NCI-H2107 (cell line): ENCODE results near the gene ABCB10.
"Not testable (repeated sequence)": the region's sequence is repeated elsewhere in the genome, so short reads cannot be mapped to it uniquely, and the experiment has no call there.

ENCODE experiments used
- DNase-seq: peaks from one replicate; lab custom pipeline; 2025; lab: John Stamatoyannopoulos, UW

ABCB10 gene

DNA sequence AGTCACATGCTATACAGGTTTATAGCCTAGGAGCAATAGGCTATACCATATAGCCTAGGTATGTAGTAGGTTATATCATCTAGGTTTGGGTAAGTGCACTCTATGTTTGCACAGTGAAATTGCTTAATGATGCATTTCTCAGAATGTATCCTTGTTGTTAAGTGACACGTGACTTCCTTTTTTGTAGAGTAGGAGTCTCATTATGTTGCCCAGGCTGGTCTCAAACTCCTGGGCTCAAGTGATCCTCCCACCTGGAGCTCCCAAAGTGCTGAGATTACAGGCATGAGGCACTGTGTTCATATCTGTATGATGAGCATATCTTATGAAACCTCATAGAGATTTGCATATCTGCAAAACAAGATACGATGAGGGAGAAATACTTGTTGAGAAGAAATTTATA lies 13.8 kb upstream of the ABCB10 start:
- peak; percentile 40 for DNase-seq

DNA sequence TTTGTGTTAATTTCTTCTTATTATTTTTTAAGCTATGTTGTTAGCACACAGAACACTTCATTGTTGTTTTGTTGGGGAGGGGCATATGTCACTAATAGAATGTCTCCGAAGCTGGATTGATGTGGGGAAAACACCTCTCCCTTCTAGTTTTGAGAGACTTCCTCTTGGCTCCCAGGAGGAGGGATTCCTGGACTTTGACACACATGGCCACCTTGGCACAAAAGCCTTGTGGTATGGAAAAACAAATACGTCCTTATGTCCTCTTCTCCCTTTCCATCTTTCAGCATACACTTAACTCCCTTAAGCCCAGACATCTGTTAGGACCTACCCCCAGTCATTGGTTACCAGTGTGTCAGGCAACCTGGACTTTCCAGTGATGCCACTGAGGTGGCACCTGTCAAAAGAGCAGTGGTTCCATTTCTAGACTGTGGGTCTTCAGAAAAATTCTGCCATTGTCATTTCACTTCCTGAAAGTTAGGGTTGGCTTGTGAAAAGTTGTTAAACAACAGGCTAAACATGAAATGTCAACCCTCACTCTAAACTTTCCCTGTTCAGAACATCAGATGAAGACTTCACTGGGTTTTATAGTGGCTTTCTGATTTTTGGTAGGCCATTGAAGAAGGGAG lies 12.5 kb upstream of the ABCB10 start:
- no peak for DNase-seq

DNA sequence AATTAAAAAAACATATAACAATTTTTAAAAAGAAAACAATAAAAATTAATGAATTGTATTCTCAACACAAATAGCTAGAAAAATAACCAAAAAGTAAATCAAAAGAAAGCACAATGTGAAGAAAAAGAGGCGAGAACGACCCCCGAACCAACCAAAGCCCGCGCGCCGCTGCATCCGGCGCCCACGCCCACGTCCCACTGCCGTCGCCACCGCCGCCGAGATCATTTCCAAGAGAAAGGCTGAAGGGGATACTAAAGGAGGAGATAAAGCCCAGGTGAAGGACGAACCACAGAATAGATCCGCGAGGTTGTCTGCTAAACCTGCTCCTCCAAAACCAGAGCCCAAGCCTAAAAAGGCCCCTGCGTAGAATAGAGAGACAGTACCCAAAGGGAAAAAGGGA lies 11.8 kb upstream of the ABCB10 start:
- DNase-seq: no peak

GRCh38 chr1:229567109-229567868 lies 8.8 kb upstream of the ABCB10 start:
- no peak for DNase-seq

DNA sequence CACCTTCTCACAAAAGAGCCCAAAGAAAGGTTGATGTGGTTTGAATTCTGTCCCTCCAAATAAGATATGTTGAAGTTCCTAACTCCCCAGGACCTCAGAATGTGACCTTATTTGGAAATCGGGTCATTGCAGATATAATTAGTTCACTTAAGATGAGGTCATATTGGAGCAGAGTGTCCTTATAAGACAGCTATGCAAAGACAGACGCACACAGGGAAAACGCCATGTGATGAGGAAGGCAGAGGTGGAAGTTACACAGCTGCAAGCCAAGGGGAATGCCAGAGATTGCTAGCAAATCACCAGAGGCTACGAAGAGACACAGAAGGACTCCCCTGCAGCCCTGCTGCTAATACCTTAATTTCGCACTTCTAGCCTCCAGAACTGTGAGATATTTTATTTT lies 5.2 kb upstream of the ABCB10 start:
- no peak for DNase-seq

DNA sequence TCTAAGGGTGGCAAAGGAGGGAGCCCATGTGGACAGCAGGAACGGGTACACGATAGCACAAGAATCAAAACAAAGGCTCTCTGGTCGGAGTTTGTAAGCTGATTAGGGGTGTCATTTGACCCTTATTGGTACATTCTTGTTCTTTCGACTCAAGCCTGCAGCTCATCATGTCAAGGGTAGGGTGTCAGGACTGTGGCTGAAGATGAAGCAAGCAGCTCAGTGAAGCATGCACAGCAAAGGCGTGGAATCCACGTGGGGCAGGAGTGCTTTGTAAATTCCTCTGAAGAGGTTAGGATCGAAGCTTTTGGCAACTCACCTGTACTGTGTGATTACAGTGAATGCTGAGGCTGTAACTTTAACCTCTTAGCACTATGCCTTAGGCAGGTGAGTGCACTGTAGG lies 4.7 kb upstream of the ABCB10 start:
- peak; percentile 74 for DNase-seq

DNA sequence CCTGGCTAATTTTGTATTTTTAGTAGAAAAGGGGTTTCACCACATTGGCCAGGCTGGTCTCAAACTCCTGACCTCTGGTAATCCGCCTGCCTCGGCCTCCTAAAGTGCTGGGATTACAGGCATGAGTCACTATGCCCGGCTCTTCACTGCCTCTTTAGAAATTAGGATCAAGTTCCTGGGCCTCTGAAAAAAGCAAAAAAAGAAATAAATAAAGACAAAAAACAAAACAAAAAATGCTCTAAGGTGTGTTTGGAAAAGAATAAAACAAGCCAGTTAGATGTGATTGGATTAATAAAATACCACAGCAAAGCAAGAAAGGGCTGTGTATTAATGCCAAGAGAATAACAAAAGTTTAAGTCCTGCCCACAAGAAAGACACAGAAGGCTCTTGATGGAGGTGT lies 4.2 kb upstream of the ABCB10 start:
- DNase-seq: no peak

DNA sequence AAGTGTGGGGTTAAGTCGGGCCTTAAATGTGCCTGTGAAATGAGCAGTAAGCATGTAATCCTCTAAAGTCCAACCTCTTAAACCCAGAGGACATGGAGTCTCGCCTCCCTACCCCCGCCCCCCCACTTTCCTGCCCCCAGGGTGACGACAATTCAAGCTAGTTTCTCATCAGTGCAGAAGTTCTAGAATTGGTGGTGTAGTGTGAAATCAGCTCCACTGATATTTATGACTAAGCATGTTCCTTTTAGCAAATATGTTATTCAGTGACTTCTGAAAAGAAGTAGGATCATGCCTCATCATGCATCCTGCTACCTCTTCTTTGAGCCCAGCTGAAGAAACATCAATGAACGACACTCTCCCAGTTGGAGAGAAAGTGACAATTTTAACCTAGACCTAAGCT lies 2.6 kb upstream of the ABCB10 start:
- DNase-seq: no peak

GRCh38 chr1:229560124-229560523 lies 1.6 kb upstream of the ABCB10 start:
- DNase-seq: not testable (repeated sequence)

GRCh38 chr1:229559336-229559801 lies 862 bp upstream of the ABCB10 start:
- DNase-seq: not testable (repeated sequence)

DNA sequence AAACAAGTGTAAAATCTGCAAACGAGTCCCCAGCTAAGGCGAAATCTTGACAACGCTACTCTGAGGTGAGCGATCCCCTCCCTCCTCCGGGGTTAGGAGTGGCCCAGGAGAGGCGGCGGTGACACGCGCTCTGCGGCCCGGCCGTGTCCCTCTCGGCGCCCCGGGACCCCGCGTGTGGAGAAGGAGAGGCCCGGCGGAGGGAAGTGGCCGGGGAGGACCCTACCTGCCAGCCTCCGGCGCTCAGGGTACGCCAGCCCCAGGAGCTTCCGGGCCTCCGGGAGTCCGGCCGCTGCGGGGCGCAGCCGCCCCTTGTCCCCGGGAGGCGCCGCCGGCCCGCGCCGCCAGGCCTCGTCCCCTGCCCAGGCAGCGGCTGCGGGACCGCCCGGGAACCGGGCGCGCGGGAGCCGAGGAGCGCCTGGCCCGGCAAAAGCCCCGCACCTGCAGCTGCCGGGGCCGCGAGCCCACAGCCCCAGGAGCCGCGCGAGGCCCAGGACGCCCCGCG lies 543 bp downstream of the ABCB10 start:
- no peak for DNase-seq

DNA sequence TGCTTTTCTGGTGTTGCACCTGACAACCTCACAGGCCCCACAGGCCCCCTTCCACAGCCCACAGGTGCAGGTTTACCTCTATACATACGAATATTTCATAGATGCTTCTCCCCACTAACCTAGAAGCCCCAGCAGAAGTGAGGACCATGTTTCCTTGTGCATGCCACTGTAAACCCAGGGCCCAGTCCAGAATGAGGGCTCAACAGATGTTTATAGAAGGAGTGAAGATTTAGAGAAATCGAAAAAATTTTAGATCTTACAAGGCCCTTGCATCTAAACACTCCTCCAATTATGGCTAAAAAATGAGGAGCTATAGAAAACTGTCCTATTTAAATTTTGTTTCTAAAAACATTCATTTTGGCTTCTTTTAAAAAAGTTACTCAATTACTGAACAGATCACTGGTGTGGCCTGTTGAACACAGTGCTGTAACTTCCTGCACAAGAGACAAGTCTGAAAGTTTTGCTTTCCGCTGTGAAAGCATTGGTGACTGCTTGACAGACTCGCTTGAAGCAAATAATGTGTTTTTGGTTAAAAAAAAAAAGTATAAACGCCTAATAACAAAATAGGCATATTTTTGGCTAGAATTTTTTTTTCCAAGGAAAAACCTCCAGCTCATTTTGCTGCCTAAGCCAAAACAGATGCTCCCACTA lies 1.2 kb downstream of the ABCB10 start:
- DNase-seq: no peak

DNA sequence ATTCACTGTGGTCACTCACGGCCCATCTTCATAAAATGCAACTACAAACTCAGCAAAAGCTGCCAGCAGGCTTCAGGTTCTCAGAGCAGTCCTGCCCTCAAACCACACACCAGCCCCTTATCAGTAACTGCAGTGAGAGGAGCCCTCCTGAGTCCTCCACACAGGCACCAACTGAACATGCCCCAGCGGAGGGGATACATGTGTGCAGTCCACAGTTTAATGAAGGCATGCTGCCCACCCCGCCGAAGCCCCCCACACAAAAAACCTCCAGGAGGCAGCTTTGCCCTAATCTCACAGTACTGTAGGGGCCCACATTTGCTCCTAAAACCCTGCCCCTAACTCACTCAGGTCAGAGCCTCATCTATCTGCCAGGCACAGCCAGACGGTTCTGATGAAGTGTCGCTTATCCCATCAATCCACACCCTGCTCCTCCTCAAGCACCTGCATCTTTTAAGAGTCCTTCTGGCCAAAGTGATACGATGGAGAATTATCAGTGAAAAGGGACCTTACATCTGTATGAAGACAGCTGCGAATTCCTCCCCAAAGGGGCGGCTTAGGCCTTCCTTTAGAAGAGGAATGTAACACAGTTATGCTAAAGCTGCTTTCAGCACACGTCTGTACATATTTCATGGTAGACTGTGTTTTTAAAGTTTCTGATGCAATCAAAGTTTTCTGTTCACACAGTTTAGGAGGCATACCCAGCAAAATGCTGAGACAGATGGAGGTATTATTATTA lies 3.5 kb downstream of the ABCB10 start:
- DNase-seq: no peak

DNA sequence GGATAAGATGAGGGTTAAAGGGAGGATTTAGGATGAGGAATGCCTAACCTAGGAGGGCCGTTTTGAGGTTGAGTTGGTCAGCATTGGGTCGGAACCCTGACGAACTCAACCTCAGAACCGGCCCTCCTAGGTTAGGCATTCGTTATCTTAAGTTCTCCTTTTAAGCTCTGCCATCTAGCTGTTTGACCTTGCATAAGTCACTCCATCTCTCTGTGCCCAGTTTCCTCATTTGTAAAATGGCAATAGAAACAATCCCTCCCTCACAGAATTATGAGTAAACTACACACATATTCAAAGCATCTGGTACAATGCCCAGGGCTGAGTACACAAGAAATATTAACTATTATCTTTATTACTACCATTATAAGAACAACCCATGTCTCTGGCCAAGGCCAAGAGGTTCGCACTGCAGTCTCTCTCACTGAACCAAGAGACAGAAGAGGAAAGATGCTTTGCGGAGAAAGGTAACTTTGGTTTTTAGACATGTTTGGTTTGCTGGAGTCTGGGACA lies 4.8 kb downstream of the ABCB10 start:
- DNase-seq: no peak

- no peak for DNase-seq
Measured at GRCh38 chr1:229552732-229553131, 5.8 kb downstream of the ABCB10 start.

DNA sequence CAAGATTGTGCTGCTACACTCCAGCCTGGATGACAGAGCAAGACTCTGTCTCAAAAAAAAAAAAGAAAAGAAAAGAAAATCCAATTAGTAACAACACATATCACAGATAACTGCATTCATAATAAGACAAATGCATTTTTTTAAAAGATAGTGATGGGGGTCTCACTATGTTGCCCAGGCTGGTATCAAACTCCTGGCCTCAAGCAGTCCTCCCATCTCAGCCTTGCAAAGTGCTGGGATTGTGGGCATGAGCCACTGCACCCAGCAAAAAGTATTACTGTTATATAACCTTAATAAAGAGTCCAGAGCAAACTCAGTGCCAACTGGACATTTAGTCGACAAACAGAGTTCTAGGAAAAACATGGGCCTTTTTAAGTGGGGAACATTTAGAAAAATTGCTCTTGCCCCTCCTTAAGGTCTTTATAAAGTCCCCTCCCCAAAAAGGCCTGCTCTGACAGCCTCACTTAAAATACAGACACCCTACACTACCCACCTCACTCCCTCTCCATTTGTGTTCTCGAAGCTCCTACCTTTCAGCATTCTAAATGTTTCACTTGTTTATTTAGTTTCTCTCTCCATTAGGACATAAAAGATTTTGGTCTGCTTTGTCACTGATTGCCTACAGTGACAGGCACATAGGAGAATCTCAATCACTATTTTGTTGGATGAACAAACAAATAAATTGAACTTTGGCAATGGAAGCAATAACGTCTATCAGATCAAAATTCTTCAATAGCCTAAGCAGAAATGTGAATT lies 7.5 kb downstream of the ABCB10 start:
- no peak for DNase-seq

DNA sequence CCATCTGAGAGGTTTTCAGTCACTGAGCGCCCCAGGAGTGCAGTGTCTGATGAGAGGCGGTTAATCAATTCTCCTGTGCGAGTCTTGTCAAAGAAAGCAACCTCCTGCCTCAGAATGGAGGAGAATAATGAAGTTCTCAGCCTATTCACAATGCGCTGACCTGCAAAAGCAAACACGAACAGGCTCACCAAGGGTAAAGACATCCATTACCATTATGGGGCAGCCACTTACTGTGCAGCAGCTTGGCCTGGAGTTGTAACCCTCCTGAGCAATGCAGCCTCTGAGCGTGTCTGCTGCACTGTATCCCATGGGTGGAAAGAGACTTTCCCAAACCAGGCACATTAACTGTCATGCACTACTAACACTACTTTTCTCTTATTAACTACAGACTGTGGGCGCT lies 11.0 kb downstream of the ABCB10 start:
- no peak for DNase-seq

DNA sequence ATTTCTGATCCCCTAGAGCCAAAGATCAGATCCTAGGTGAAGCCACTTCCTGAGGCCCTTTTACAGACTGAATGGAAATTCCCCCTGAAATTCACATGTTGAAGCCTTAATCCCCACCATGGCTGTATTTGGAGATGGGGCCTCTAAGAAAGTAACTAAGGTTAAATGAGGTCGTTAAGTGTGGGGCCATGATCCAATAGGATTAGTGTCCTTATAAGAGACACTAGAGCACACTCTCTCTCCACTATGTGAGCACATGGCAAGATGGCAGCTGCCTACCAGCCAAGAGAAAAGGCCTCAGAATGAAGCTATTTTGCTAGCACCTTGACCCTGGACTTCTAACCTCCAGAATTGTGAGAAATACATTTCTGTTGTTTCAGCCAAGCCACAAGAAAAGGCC lies 13.9 kb downstream of the ABCB10 start:
- DNase-seq: no peak

- no peak for DNase-seq
Measured at GRCh38 chr1:229539863-229540506, 18.5 kb downstream of the ABCB10 start.

DNA sequence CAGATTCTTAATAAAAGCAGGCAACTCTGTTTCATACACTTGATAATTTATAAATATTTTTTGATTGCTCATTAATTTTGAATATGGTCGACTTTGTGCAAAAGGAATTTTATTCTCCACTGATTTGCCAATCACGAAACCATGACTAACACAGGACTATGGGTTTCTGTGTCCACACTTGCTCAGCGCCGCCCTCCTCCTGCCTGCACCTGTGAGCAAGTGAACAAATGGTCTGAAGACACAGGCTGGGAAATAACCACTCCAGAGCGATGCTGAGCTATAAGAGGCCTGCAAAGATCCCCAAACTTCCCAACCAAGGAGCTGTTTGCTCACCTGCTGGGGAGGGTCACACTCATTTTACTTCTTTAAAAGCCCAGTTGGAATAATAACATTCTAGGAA lies 19.6 kb downstream of the ABCB10 start:
- no peak for DNase-seq

GRCh38 chr1:229537894-229538293 lies 20.6 kb downstream of the ABCB10 start:
- DNase-seq: no peak
